HEK293T (cell line): Measurements from ENCODE around the gene SIGLEC12.

Source experiments
- BHLHE40 ChIP-seq: fragments of 450-650 bp; IDR thresholded peaks from 2 replicates; pipeline ENCODE4 v1.6.1; 2016; ENCODE audit warnings: mild to moderate bottlenecking, moderate library complexity, borderline replicate concordance
- ELF4 ChIP-seq: fragments of 450-650 bp; IDR thresholded peaks from 2 replicates; pipeline ENCODE4 v1.6.1; 2017; ENCODE audit warnings: antibody characterized with exemption
- FOXA1 ChIP-seq: fragments of 450-650 bp; IDR thresholded peaks from 2 replicates; pipeline ENCODE4 v1.6.1; 2016; ENCODE audit warnings: mild to moderate bottlenecking
- HDGF ChIP-seq: fragments of 450-650 bp; IDR thresholded peaks from 2 replicates; pipeline ENCODE4 v1.6.1; 2017; ENCODE audit warnings: antibody characterized with exemption, borderline replicate concordance
- SP1 ChIP-seq: fragments of 450-650 bp; IDR thresholded peaks from 2 replicates; pipeline ENCODE4 v1.6.1; 2017
- ZNF384 ChIP-seq: fragments of 450-650 bp; IDR thresholded peaks from 2 replicates; pipeline ENCODE4 v1.6.1; 2016

DNA sequence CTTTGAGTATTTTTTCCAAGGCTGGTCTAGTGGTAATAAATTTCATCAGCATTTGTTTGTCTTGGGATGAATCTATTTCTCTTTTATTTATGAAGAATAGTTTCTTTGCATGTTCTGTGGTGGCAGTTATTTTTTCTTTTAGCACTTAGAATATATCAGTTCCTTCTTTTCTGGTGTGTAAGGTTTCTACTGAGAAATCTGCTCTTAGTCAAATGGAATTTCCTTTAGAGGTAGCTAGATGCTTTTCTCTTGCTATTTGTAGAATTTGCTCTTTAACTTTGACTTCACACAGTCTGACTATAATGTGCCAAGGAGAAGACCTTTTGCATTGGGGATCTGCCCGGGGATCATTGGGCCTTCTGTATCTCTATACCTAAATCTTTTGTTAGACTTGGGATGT, 33.9 kb upstream of the SIGLEC12 start:
- TF ChIP-seq SP1 (no peak), FOXA1 (no peak), ELF4 (no peak), BHLHE40 (no peak), ZNF384 (no peak), HDGF (no peak)
